Dermis lymphatic vessel endothelial cell (primary cell): ENCODE data around the gene RPS15. TPM values are rescaled to one million over a fixed set of nuclear protein-coding genes. Genes with fewer than 3 reads are reported as not detected.

Source experiments
- total RNA-seq: library from RNA; depleted of rRNA; stranded (reverse); fragments of >200 nt; gene quantifications from 2 replicates; pipeline ENCODE4 v1.2.1, GENCODE V29; 2014

The RPS15 gene
- 339 and 445 TPM in 2 replicates for total RNA-seq

DNA sequence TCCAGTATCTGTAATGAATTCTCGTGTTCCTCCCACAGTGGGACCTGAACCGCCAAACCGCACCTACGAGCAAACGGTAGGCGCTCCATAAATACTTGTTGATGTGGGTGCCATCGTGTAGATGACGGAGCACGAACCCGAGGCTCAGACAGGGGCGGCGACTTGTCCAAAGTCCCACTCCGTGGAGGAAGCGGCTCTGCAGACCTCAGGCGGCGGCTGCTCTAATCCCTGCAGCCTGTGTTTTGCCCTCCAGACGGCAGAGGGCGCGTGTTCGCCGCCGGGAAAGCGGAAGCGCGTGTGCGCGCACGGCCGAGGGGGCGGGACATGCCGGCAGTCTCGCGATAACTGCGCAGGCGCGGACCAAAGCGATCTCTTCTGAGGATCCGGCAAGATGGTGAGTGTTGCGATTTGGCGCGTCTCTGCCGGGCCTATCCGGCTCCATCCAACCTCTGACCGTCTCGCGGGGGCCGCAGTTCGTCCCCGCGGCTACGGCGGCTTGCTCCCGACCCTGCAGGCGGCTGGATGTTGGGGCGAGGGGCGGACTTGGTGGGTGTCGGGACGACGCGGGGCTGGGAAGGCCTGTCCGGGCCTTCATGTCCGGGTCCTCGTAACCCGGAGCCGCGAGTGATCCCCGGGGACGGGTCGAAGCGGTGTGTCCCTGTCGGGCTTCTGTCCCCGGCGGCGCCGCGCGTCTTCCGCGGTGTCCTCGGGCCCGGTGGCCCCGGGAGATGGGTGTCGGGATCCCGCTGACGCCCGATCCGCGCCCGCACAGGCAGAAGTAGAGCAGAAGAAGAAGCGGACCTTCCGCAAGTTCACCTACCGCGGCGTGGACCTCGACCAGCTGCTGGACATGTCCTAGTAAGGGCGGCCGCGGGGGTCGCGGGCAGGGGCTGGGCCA is at the start of gene RPS15:
Gene RPS15 (plus strand): TSS at position 362 of the 898 bp plus-strand sequence. CDS start 30 bp downstream, at position 392.

DNA sequence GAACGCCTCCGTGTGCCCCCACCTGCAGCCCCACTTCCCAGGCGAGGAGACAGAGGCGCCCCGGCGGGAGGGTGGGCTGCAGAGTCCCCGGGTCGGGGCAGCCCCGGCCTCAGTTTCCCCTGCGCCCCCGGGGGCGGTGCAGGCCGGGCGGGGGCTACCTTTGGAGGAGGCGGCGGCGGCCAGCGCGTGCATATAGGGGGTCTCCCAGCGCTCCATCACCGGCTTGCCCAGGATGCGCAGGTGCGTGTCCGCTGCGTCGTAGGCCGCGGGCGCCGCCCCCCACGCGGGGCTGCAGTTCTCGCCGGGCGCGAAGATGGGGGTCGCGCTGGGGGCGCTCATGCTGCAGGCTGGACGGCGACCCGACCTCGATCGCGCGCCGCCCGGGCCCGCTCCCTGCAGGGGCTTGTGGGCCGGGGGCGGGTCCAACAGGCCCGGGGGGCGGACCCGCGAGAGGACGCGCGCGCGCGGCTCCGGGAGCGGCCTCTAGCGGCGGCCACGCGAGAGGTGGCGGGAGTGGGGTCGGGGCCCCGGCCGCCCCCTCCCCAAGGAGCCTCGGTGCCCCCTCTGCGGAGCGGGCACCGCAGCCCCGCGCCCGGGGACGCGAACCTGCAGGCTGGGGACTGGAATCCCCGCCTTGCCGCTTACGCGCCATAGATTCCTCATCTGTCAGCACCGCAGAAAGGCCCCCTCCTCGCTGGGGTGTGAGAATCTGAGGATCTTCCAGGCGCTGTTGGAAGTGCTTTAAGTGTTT is 36.9 kb upstream of the RPS15 start, which contains the start of gene GAMT:
Gene GAMT (minus strand): TSS at position 405 of the 751 bp plus-strand sequence. CDS start 66 bp downstream, at position 339.

DNA sequence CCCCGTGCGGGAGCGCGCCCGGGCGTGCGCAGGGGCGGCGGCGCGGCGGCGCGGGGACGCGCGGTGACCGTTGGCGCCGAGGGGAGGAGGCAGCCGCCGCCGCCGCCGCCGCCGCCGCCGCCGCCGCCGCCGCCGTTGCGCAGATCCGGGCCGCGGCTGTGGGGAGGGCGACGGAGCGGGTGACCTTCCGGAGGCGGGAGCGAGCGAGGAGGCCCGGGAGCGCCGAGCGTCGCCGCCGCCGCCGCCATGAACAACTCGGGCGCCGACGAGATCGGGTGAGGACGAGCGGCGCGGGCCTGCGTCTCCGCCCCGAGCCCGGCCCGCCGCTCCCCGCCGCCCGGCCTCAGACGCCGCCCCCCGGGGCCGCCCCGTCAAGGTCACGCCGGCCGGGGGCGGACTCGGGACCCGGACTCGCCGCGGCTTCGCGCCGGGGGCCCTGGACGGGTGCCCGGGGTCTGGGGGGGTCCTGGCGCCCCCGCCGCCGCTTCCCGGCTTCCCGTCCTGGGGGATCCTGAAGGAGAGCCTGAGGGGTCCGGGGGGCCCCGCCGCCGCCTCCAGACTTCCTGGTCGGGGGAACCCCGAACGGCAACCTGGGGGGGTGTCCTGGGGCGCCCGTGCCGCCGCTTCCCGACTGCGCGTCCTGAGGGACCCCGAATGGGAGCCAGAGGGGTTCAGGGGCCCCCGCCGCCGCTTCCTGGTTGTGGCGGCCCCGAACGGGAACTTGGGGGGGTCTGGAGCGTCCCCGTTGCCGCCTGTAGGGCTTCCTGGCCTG is 30.5 kb upstream of the RPS15 start, which contains the start of gene DAZAP1:
Gene DAZAP1 (plus strand): TSS at position 59 of the 772 bp plus-strand sequence. CDS start 188 bp downstream, at position 247.

DNA sequence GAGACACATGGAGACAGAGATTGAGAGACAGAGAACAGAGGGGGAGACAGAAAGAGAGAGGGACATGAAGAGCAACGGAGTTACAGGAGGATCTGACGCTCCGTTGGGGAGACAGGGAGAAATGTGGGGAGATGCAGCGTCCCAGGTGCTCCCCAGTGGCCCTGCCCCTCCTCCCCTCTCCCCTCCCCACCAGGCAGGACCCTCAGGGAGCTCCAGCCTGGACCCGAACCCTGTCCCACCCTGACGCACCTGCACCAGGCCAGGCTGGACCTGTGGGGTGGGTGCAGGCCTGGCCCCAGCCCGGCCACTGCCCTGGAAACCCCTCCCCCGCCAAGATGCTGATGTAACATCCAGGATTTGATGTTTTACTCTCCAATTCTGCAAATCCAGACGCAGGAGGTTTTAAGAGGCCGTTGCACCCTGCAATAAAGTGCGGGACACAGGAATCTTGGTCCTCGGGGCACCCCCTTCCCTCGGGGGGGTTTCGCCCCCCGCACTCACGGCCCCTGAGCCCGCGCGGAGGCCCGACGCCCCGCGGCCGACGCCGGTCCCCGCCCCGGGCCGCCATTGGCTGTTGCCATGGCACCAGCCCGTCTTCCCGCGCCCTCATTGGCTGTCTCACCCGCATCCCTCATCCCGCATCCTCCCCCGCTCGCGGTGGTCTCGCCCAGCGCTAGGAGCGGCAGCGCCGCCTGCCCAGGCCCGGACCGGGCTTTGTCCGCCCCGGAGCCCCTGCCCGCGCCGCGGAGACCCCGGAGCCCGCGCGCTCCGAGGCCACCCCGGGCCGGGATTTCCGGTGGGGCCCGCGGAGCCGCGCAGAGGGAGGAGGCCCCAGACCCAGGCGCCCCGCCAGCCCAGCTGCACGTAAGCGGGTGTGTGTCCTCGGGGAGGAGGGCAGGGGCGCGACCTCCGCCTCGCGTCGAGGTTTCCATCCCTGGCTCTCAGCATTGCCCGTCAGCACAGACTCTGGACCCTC is 11.6 kb downstream of the RPS15 start, which contains the start of gene APC2:
Gene APC2 (plus strand): TSS at position 655 of the 976 bp plus-strand sequence. CDS start 2,881 bp downstream, outside the sequence.

DNA sequence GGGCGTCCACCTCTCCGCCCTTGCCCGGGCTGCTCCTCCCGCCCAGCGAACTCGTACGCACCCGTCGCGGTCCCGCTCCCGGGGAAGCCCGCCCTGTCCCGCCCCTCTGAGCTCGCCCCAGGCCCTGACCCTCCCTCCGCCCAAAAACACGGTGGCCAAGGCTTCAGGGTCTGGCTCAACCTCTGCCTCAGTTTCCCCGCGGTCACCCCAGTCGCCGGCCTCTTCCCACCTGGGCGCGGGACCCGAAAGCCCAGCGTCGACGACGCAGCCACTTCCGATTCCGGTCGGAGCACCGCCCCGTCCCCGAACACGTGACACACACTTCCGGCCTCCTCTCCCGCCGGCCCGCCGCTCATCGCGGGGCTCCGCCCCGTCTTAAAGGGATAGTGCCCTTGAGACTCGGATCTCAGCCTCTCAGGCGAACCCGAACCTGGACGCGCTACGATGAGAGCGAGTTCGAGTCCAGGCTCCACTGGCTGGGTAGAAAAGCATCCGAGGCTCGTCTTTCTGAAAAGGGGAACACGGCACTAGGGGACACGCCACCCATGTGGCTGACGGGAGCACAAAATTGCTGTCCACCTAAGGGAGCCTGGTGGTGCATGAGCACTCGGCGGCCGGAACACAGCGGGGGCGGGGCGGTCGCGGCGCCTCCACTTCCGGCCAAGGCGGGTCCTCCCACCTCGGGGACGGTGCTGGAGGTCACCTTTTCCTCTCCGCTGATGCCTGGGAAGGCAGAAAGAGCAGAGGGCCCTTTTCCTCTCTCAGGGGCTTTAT is 40.9 kb downstream of the RPS15 start, which contains the start of gene C19orf25:
Gene C19orf25 (minus strand): TSS at position 282 of the 774 bp plus-strand sequence. CDS start 312 bp downstream, outside the sequence.

Other genes with a start within 250 kb of the RPS15 start
- gene STK11, start 232.6 kb upstream of the RPS15 start, total RNA-seq, result 80.6 and 90.6 TPM in 2 replicates
- 0.76 and 1.2 TPM in 2 replicates for gene CBARP, start 200.4 kb upstream of the RPS15 start, total RNA-seq
- 12.6 and 14.8 TPM in 2 replicates for gene ATP5F1D, start 196.6 kb upstream of the RPS15 start, total RNA-seq
- 5.4 and 7.2 TPM in 2 replicates for gene MIDN, start 189.8 kb upstream of the RPS15 start, total RNA-seq
- 214 and 308 TPM in 2 replicates for gene CIRBP, start 169.1 kb upstream of the RPS15 start, total RNA-seq
- gene FAM174C, start 162.9 kb upstream of the RPS15 start, total RNA-seq, result 12.2 and 12.7 TPM in 2 replicates
- gene EFNA2, start 152.5 kb upstream of the RPS15 start, total RNA-seq, result not detected in 2 replicates
- 63.5 and 98.7 TPM in 2 replicates for gene NDUFS7, start 54.5 kb upstream of the RPS15 start, total RNA-seq
- gene GAMT, start 36.9 kb upstream of the RPS15 start, total RNA-seq, result 6.0 and 6.6 TPM in 2 replicates
- gene DAZAP1, start 30.8 kb upstream of the RPS15 start, total RNA-seq, result 56.1 and 65.0 TPM in 2 replicates
- gene APC2, start 11.7 kb downstream of the RPS15 start, total RNA-seq, result under 0.01 TPM in 2 replicates
- gene C19orf25, start 40.8 kb downstream of the RPS15 start, total RNA-seq, result 17.0 and 17.9 TPM in 2 replicates
- gene PCSK4, start 52.0 kb downstream of the RPS15 start, total RNA-seq, result 0.52 and 0.65 TPM in 2 replicates
- gene REEP6, start 52.8 kb downstream of the RPS15 start, total RNA-seq, result 0.22 and 0.26 TPM in 2 replicates
- not detected in 2 replicates for gene ADAMTSL5, start 74.6 kb downstream of the RPS15 start, total RNA-seq
- not detected in 2 replicates for gene PLK5, start 85.7 kb downstream of the RPS15 start, total RNA-seq
- 44.1 and 48.3 TPM in 2 replicates for gene MEX3D, start 129.9 kb downstream of the RPS15 start, total RNA-seq
- gene MBD3, start 154.5 kb downstream of the RPS15 start, total RNA-seq, result 79.7 and 84.2 TPM in 2 replicates
- 67.6 and 93.4 TPM in 2 replicates for gene UQCR11, start 167.1 kb downstream of the RPS15 start, total RNA-seq
- gene TCF3, start 214.2 kb downstream of the RPS15 start, total RNA-seq, result 44.1 and 52.1 TPM in 2 replicates